Activated CD4-positive, alpha-beta T cell treated with anti-CD3 and anti-CD28 coated beads for 36 hours (primary cell): ENCODE measurements around the gene IRF2. TPM values are rescaled to one million over a fixed set of nuclear protein-coding genes. Genes with fewer than 3 reads are reported as not detected.

Experiments used
- ATAC-seq: fragments of 200-7000 bp; cut with Tn5 transposase; one replicate; pipeline ENCODE4 v1.10.0; 2021; ENCODE audit warnings: mild to moderate bottlenecking, moderate library complexity
- CTCF ChIA-PET: fragments of 350-600 bp; sonication (Branson Sonifier 250); formaldehyde crosslinking; loops from one replicate; lab custom pipeline; 2021; ENCODE audit warnings: antibody characterized with exemption; lab: Charles Lee
- POLR2A ChIA-PET: fragments of 350-600 bp; sonication (Branson Sonifier 250); formaldehyde crosslinking; loops from one replicate; lab custom pipeline; 2021; ENCODE audit warnings: antibody characterized with exemption, inconsistent platforms; lab: Charles Lee
- DNase-seq: peaks from one replicate; pipeline ENCODE4 v3.0.0-alpha.2; 2020
- H3K27ac Mint-ChIP-seq: one replicate; pipeline ENCODE4 v1.8.0; 2021; ENCODE audit warnings: mixed read lengths
- H3K27me3 Mint-ChIP-seq: one replicate; pipeline ENCODE4 v1.8.0; 2021; ENCODE audit warnings: mixed read lengths
- H3K36me3 Mint-ChIP-seq: one replicate; pipeline ENCODE4 v1.8.0; 2021; ENCODE audit warnings: low read depth, mixed read lengths
- H3K4me1 Mint-ChIP-seq: one replicate; pipeline ENCODE4 v1.8.0; 2021; ENCODE audit warnings: mixed read lengths
- H3K4me3 Mint-ChIP-seq: one replicate; pipeline ENCODE4 v1.8.0; 2021; ENCODE audit warnings: mild to moderate bottlenecking, moderate library complexity, mixed read lengths
- H3K9me3 Mint-ChIP-seq: one replicate; pipeline ENCODE4 v1.8.0; 2021; ENCODE audit warnings: low read depth, mixed read lengths
- intact Hi-C, 2 experiments: fragments of 100-400 bp; cut with DNase I in 1 of 2; cut with micrococcal nuclease in 1 of 2; formaldehyde crosslinking; loops; one replicate each; pipeline versions ENCODE4 v1.14.2 to v1.15.1; 2022 to 2024; cut with DNase I, micrococcal nuclease
- total RNA-seq, 2 experiments: library from RNA; stranded (reverse); gene quantifications; one replicate each; pipeline ENCODE4 v1.2.3, GENCODE V29; 2021

The IRF2 gene
- total RNA-seq = 10 to 100 TPM; 50.1 to 68.9 TPM

GRCh38 chr4:184474263-184475095 lies at the start of gene IRF2:
Gene IRF2 (minus strand): TSS chr4:184474550. CDS start chr4:184429064, 45,486 bp downstream.
- Mint-ChIP-seq H3K36me3 (peaks cover 35% of the 10 kb centered on the region), H3K4me1 (peaks cover 59% of the 10 kb centered on the region), H3K4me3 (peak within 1 kb of the TSS; percentile 88), H3K27me3 (no peaks in the 10 kb centered on the region), H3K27ac (peak within 1 kb of the TSS; percentile 94), H3K9me3 (no peaks in the 10 kb centered on the region)
- intact Hi-C loops = loop anchor here (1.0 to 10.0 kb wide), 21 partner anchors 11 to 1560 kb away; partner anchors contain the start of genes CASP3 (in 2 of the 2), CENPU (in 2 of the 2), PRIMPOL (in 2 of the 2) and ACSL1 (in 1 of the 2)
- ATAC-seq = peak; percentile 76
- ChIA-PET CTCF (interaction anchor here (0.6 to 1.6 kb wide), 6 partner anchors 39 to 259 kb away, joined by 3 to 11 read pairs (median 4); partner anchors contain the start of gene CENPU), POLR2A (interaction anchor here (0.5 to 2.7 kb wide), 22 partner anchors 10 to 260 kb away, joined by 3 to 20 read pairs (median 4); partner anchors contain the start of genes CASP3 and CENPU)
- peak; percentile 99 for DNase-seq

GRCh38 chr4:184515606-184516005 lies 41.3 kb upstream of the IRF2 start:
- peak overlapping the region; percentile 29 for H3K27ac Mint-ChIP-seq
- ATAC-seq = no peak
- ChIA-PET POLR2A (interaction anchor here (1.1 to 1.2 kb wide), 2 partner anchors 11 to 21 kb away, joined by 3 read pairs; no protein-coding TSS in a partner anchor), CTCF (interaction anchor here (0.9 to 4.8 kb wide), 4 partner anchors 9 to 20 kb away, joined by 3 to 28 read pairs (median 5); no protein-coding TSS in a partner anchor)
- peaks cover 36% of the 10 kb centered on the region for H3K4me1 Mint-ChIP-seq
- H3K36me3 Mint-ChIP-seq = no peaks in the 10 kb centered on the region
- no peak overlapping the region for H3K4me3 Mint-ChIP-seq
- peaks cover 12% of the 10 kb centered on the region for H3K9me3 Mint-ChIP-seq
- H3K27me3 Mint-ChIP-seq = peaks cover 1% of the 10 kb centered on the region
- intact Hi-C loops = loop anchor here in 1 of 2 experiments (2.0 to 10.0 kb wide), 2 partner anchors 57 to 449 kb away; no protein-coding TSS in a partner anchor
- DNase-seq = no peak

GRCh38 chr4:184514121-184514988 lies 40.0 kb upstream of the IRF2 start:
- no peaks in the 10 kb centered on the region for H3K36me3 Mint-ChIP-seq
- H3K4me1 Mint-ChIP-seq = peaks cover 43% of the 10 kb centered on the region
- POLR2A ChIA-PET = interaction anchor here (0.5 to 2.4 kb wide), 15 partner anchors 10 to 335 kb away, joined by 3 to 22 read pairs (median 4); partner anchors contain the start of genes CENPU and IRF2
- H3K27ac Mint-ChIP-seq = peak overlapping the region; percentile 90
- peak; percentile 89 for DNase-seq
- peaks cover 1% of the 10 kb centered on the region for H3K27me3 Mint-ChIP-seq
- CTCF ChIA-PET = interaction anchor here (0.6 to 4.8 kb wide), 17 partner anchors 8 to 345 kb away, joined by 3 to 28 read pairs (median 6); partner anchors contain the start of gene IRF2
- peak; percentile 91 for ATAC-seq
- peak overlapping the region; percentile 51 for H3K4me3 Mint-ChIP-seq
- H3K9me3 Mint-ChIP-seq = peaks cover 19% of the 10 kb centered on the region
- intact Hi-C loops = loop anchor here (1.0 to 10.0 kb wide), 13 partner anchors 8 to 450 kb away; partner anchors contain the start of genes IRF2 (in 2 of the 2), CASP3 (in 1 of the 2) and PRIMPOL (in 1 of the 2)

GRCh38 chr4:184513802-184514120 lies 39.4 kb upstream of the IRF2 start:
- POLR2A ChIA-PET = interaction anchor here (0.5 to 2.4 kb wide), 13 partner anchors 11 to 336 kb away, joined by 3 to 22 read pairs (median 4); partner anchors contain the start of genes CENPU and IRF2

GRCh38 chr4:184511156-184511555 lies 36.8 kb upstream of the IRF2 start:
- Mint-ChIP-seq H3K4me3 (no peak overlapping the region), H3K9me3 (peaks cover 9% of the 10 kb centered on the region), H3K4me1 (peaks cover 53% of the 10 kb centered on the region), H3K36me3 (no peaks in the 10 kb centered on the region), H3K27me3 (peaks cover 1% of the 10 kb centered on the region), H3K27ac (no peak overlapping the region)
- POLR2A ChIA-PET = no interaction called here
- intact Hi-C loops = loop anchor here in 1 of 2 experiments (10.0 kb wide), 1 partner anchor 454 kb away; no protein-coding TSS in a partner anchor
- DNase-seq = no peak
- CTCF ChIA-PET = interaction anchor here (1.0 to 1.6 kb wide), 4 partner anchors 9 to 259 kb away, joined by 3 to 5 read pairs (median 5); no protein-coding TSS in a partner anchor
- ATAC-seq = no peak

More at GRCh38 chr4:184513802-184514120, 39.4 kb upstream of the IRF2 start:
- Mint-ChIP-seq H3K36me3 (no peaks in the 10 kb centered on the region), H3K27ac (peak overlapping the region; percentile 90), H3K9me3 (peaks cover 18% of the 10 kb centered on the region), H3K4me1 (peaks cover 43% of the 10 kb centered on the region), H3K4me3 (peak overlapping the region; percentile 51), H3K27me3 (peaks cover 1% of the 10 kb centered on the region)
- no peak for DNase-seq
- CTCF ChIA-PET = interaction anchor here (0.6 to 4.8 kb wide), 16 partner anchors 8 to 345 kb away, joined by 3 to 28 read pairs (median 6); partner anchors contain the start of gene IRF2
- peak; percentile 52 for ATAC-seq
- intact Hi-C loops = loop anchor here (1.0 to 10.0 kb wide), 13 partner anchors 7 to 451 kb away; partner anchors contain the start of genes IRF2 (in 2 of the 2), CASP3 (in 1 of the 2) and PRIMPOL (in 1 of the 2)

GRCh38 chr4:184510401-184510800 lies 36.1 kb upstream of the IRF2 start:
- Mint-ChIP-seq H3K9me3 (peaks cover 9% of the 10 kb centered on the region), H3K4me3 (no peak overlapping the region), H3K36me3 (no peaks in the 10 kb centered on the region), H3K27me3 (peaks cover 1% of the 10 kb centered on the region), H3K4me1 (peaks cover 50% of the 10 kb centered on the region), H3K27ac (no peak overlapping the region)
- ATAC-seq = no peak
- ChIA-PET CTCF (interaction anchor here (0.6 to 1.2 kb wide), 6 partner anchors 8 to 259 kb away, joined by 3 to 5 read pairs (median 3); no protein-coding TSS in a partner anchor), POLR2A (no interaction called here)
- no peak for DNase-seq
- intact Hi-C loops = loop anchor here in 1 of 2 experiments (10.0 kb wide), 1 partner anchor 454 kb away; no protein-coding TSS in a partner anchor

GRCh38 chr4:184506527-184507121 lies 32.3 kb upstream of the IRF2 start:
- intact Hi-C loops = loop anchor here (1.0 kb wide), 1 partner anchor 8 kb away; no protein-coding TSS in a partner anchor
- H3K4me3 Mint-ChIP-seq = no peak overlapping the region
- ATAC-seq = peak; percentile 94
- ChIA-PET POLR2A (interaction anchor here (0.7 to 1.6 kb wide), 3 partner anchors 23 to 32 kb away, joined by 3 to 4 read pairs (median 4); no protein-coding TSS in a partner anchor), CTCF (interaction anchor here (0.6 to 2.0 kb wide), 8 partner anchors 8 to 232 kb away, joined by 3 to 7 read pairs (median 5); no protein-coding TSS in a partner anchor)
- peaks cover 9% of the 10 kb centered on the region for H3K9me3 Mint-ChIP-seq
- no peaks in the 10 kb centered on the region for H3K36me3 Mint-ChIP-seq
- H3K27me3 Mint-ChIP-seq = no peaks in the 10 kb centered on the region
- DNase-seq = peak; percentile 79
- peak overlapping the region; percentile 22 for H3K27ac Mint-ChIP-seq
- peaks cover 33% of the 10 kb centered on the region for H3K4me1 Mint-ChIP-seq

GRCh38 chr4:184504385-184504784 lies 30.0 kb upstream of the IRF2 start:
- peak overlapping the region; percentile 10 for H3K4me3 Mint-ChIP-seq
- ATAC-seq (no peak), DNase-seq (no peak)
- H3K36me3 Mint-ChIP-seq = no peaks in the 10 kb centered on the region
- ChIA-PET POLR2A (interaction anchor here (0.8 kb wide), 1 partner anchor 11 kb away, joined by 3 read pairs; no protein-coding TSS in a partner anchor), CTCF (interaction anchor here (0.6 to 2.4 kb wide), 2 partner anchors 8 to 241 kb away, joined by 3 to 14 read pairs; no protein-coding TSS in a partner anchor)
- peak overlapping the region; percentile 84 for H3K27ac Mint-ChIP-seq
- no peaks in the 10 kb centered on the region for H3K27me3 Mint-ChIP-seq
- intact Hi-C loops = no loop called here
- no peaks in the 10 kb centered on the region for H3K9me3 Mint-ChIP-seq
- peaks cover 26% of the 10 kb centered on the region for H3K4me1 Mint-ChIP-seq

- H3K27ac Mint-ChIP-seq = peak overlapping the region; percentile 84
- DNase-seq (peak; percentile 57), ATAC-seq (peak; percentile 81)
- intact Hi-C loops = no loop called here
- peaks cover 26% of the 10 kb centered on the region for H3K4me1 Mint-ChIP-seq
- CTCF ChIA-PET = interaction anchor here (0.6 to 2.4 kb wide), 3 partner anchors 9 to 240 kb away, joined by 3 to 14 read pairs (median 3); no protein-coding TSS in a partner anchor
- peak overlapping the region; percentile 10 for H3K4me3 Mint-ChIP-seq
- H3K36me3 Mint-ChIP-seq = no peaks in the 10 kb centered on the region
- no peaks in the 10 kb centered on the region for H3K27me3 Mint-ChIP-seq
- POLR2A ChIA-PET = interaction anchor here (0.5 to 1.6 kb wide), 2 partner anchors 10 to 28 kb away, joined by 3 to 4 read pairs; no protein-coding TSS in a partner anchor
- peaks cover 2% of the 10 kb centered on the region for H3K9me3 Mint-ChIP-seq
Measured at GRCh38 chr4:184503869-184504300, 29.5 kb upstream of the IRF2 start.
